Measurements from ENCODE around the gene DENND5A.
"Not testable (repeated sequence)": the region's sequence is repeated elsewhere in the genome, so short reads cannot be mapped to it uniquely, and the experiment has no call there.

Gene DENND5A

GRCh38 chr11:9103542-9104276, 161.4 kb downstream of the DENND5A start:
- in situ Hi-C loops (cut with MboI; ENCODE audit: low sequenced_read_pairs): no loop called here

- in situ Hi-C loops (cut with MboI; ENCODE audit: low sequenced_read_pairs): no loop called here
Observed at GRCh38 chr11:9099617-9100016, 165.5 kb downstream of the DENND5A start.

GRCh38 chr11:9098455-9098854, 166.7 kb downstream of the DENND5A start:
- in situ Hi-C loops (cut with MboI; ENCODE audit: low sequenced_read_pairs): not testable (repeated sequence)

- in situ Hi-C loops (cut with MboI; ENCODE audit: low sequenced_read_pairs): not testable (repeated sequence)
Observed at GRCh38 chr11:9097186-9097943, 167.8 kb downstream of the DENND5A start.

GRCh38 chr11:9096427-9096826, 168.7 kb downstream of the DENND5A start:
- in situ Hi-C loops (cut with MboI; ENCODE audit: low sequenced_read_pairs): no loop called here

- in situ Hi-C loops (cut with MboI; ENCODE audit: low sequenced_read_pairs): no loop called here
Observed at GRCh38 chr11:9095421-9095820, 169.7 kb downstream of the DENND5A start.

- in situ Hi-C loops (cut with MboI; ENCODE audit: low sequenced_read_pairs): no loop called here
Observed at GRCh38 chr11:9094420-9094819, 170.7 kb downstream of the DENND5A start.

- in situ Hi-C loops (cut with MboI; ENCODE audit: low sequenced_read_pairs): no loop called here
Observed at GRCh38 chr11:9092853-9093778, 172.0 kb downstream of the DENND5A start.

- in situ Hi-C loops (cut with MboI; ENCODE audit: low sequenced_read_pairs): no loop called here
Observed at GRCh38 chr11:9092072-9092471, 173.1 kb downstream of the DENND5A start.

- in situ Hi-C loops (cut with MboI; ENCODE audit: low sequenced_read_pairs): no loop called here
Observed at GRCh38 chr11:9091044-9091922, 173.9 kb downstream of the DENND5A start, which contains the start of gene SCUBE2. SCUBE2 (minus strand) TSS chr11:9091599; CDS start chr11:9091528, 71 bp downstream.

GRCh38 chr11:9090488-9091043, 174.6 kb downstream of the DENND5A start:
- in situ Hi-C loops (cut with MboI; ENCODE audit: low sequenced_read_pairs): no loop called here

GRCh38 chr11:9089636-9090035, 175.5 kb downstream of the DENND5A start:
- in situ Hi-C loops (cut with MboI; ENCODE audit: low sequenced_read_pairs): no loop called here

- in situ Hi-C loops (cut with MboI; ENCODE audit: low sequenced_read_pairs): no loop called here
Observed at GRCh38 chr11:9089061-9089460, 176.1 kb downstream of the DENND5A start.
